BLaER1 treated with 17β-estradiol and CSF1 and Interleukin-3, amounts not matched to agents 10 nM and 100 nM (cell line): ENCODE results near the gene NRBP1.

Experiments
- H3K27ac ChIP-seq, 11 experiments: shearing (Covaris generic); formaldehyde crosslinking; 2 replicates each; pipeline ENCODE4 v1.8.1; 2022
- H3K27me3 ChIP-seq, 11 experiments: shearing (Covaris generic); formaldehyde crosslinking; 2 replicates each; pipeline ENCODE4 v1.8.1; 2022
- H3K36me3 ChIP-seq, 11 experiments: shearing (Covaris generic); formaldehyde crosslinking; 2 replicates each; pipeline ENCODE4 v1.8.1; 2022
- H3K4me1 ChIP-seq, 10 experiments: shearing (Covaris generic); formaldehyde crosslinking; 2 replicates each; pipeline ENCODE4 v1.8.1; 2022
- H3K4me2 ChIP-seq, 11 experiments: shearing (Covaris generic); formaldehyde crosslinking; 2 replicates each; pipeline ENCODE4 v1.8.1; 2022
- H3K4me3 ChIP-seq, 10 experiments: shearing (Covaris generic); formaldehyde crosslinking; 2 replicates each; pipeline ENCODE4 v1.8.1; 2022
- H3K9ac ChIP-seq, 11 experiments: shearing (Covaris generic); formaldehyde crosslinking; 2 replicates each; pipeline ENCODE4 v1.8.1; 2022
- H3K9me3 ChIP-seq, 11 experiments: shearing (Covaris generic); formaldehyde crosslinking; replicated peaks in 1 of 11; 2 replicates each; pipeline ENCODE4 v1.8.1; 2022
- H4K20me1 ChIP-seq, 11 experiments: shearing (Covaris generic); formaldehyde crosslinking; 2 replicates each; pipeline ENCODE4 v1.8.1; 2022
- Cebpa-rat ChIP-seq, 11 experiments: shearing (Covaris generic); IDR thresholded peaks; 2 replicates each; pipeline ENCODE4 v1.8.1; 2022

NRBP1 gene

DNA sequence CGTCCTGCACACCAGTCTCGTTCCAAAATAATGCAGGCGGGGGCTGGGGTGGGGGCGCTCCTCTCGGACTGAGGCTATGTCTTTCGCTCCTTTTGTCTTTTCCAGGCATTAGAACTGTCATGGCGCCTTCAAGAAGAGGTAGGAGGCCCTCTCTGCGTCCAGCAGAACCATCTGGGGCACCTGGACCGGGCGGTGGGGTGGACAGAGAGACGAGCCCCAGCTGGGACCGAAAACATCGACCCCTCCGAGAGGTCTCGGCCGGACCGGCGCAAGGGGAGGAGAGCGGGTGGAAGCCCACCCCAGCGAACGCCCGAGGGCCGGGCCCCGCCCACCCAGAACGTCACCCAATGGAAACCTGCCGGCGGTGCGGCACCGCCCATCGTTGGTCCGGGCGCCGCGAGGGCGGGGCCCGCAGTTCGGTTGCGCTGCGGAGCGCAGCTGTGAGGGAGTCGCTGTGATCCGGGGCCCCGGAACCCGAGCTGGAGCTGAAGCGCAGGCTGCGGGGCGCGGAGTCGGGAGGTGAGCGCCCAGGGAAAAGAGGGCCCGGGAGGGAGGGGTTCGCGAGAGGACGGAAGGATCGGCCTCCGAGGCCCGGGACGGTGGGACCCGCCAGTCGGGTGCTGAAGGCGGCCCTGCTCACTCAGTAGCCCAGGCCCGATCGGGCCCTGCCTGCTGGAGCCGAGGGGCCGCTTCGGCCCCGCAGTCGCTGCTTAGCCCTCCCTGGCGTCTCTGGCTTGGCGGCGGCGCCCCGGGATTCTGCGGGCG is at the start of gene NRBP1:
NRBP1 (plus strand) TSS at position 419 of the 765 bp plus-strand sequence. CDS start 4,643 bp downstream, outside the sequence.
- H3K9me3 ChIP-seq, result no peaks in the 10 kb centered on the region
- peak within 1 kb of the TSS; percentile 84 to 98 (median 97) for H3K4me2 ChIP-seq
- H4K20me1 ChIP-seq, result peaks cover 43 to 45% (median 44%) of the 10 kb centered on the region in 11 experiments
- peak within 1 kb of the TSS; percentile 88 to 98 (median 96) for H3K27ac ChIP-seq
- H3K36me3 ChIP-seq, result peaks cover 5 to 26% (median 15%) of the 10 kb centered on the region in 11 experiments
- H3K4me3 ChIP-seq, result peak within 1 kb of the TSS; percentile 80 to 99 (median 94)
- H3K4me1 ChIP-seq, result peaks cover 31 to 41% (median 38%) of the 10 kb centered on the region in 10 experiments
- H3K9ac ChIP-seq, result peak within 1 kb of the TSS; percentile 94 to 99 (median 98)
- H3K27me3 ChIP-seq, result no peaks in the 10 kb centered on the region
- no peak for TF ChIP-seq Cebpa-rat (IDR thresholded peaks at IDR 0.05)

DNA sequence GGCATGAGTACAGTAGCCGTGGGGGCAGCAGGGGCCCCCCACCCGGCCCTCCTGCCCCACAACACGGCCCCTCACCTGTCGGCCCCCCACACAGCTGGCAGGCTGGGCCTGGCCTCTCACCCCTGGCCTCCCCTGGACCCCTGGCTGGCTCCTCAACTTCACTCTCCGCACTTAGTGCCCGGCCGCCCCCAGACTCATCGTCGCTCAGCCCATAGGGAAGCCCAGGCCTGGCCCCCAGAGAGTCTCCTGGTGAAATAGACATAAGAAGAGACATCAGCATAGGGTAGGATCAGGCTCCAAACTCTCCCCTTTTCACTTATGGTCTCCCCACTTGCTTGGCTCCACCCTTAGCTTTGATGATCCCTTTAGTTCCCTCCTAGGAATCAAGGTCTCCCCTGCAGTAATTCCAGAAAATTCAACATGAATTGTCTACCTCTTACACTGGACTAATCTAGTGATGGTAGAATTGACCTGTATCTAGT is 49.6 kb upstream of the NRBP1 start:
- peak overlapping the region; percentile 89 to 99 (median 93) for H3K4me2 ChIP-seq
- H3K9ac ChIP-seq, result peak overlapping the region; percentile 82 to 94 (median 88)
- peaks cover 19 to 53% (median 26%) of the 10 kb centered on the region in 10 experiments for H3K4me1 ChIP-seq
- TF ChIP-seq Cebpa-rat (IDR thresholded peaks at IDR 0.05), result no peak
- H4K20me1 ChIP-seq, result peaks cover 8 to 49% (median 35%) of the 10 kb centered on the region in 11 experiments; a peak in 15 of 22 replicates
- H3K36me3 ChIP-seq, result peaks cover 72 to 88% (median 82%) of the 10 kb centered on the region in 11 experiments
- H3K4me3 ChIP-seq, result peak overlapping the region in 9 of 10 experiments; percentile 67 to 85 (median 74); a peak in 17 of 20 replicates
- no peaks in the 10 kb centered on the region for H3K27me3 ChIP-seq
- no peaks in the 10 kb centered on the region for H3K9me3 ChIP-seq
- peak overlapping the region in 8 of 11 experiments; percentile 8 to 96 (median 87); a peak in 13 of 22 replicates for H3K27ac ChIP-seq

DNA sequence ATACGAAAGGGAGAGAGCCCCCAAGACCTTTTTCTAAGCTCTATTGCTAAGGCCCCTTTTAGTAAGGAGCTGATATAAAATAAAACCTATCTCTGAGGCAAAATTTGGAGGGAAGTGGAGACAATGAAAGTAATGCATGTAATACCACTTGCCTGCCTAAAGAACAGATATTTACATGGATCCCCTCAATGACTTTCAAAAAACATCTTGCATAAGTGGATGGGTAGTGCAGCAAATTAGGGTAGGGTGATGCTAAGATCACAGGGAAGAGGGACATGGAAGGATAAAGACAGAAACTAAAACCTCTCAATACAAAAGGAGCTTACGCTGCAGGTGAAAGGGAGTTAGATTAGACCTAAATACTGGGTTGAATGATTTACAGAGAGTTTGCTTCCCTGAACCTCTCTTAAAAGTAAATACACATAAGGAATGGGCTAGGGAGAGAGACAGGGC is 49.0 kb upstream of the NRBP1 start:
- Histone ChIP-seq H3K27me3 (no peaks in the 10 kb centered on the region), H3K4me3 (peak overlapping the region; percentile 67 to 85 (median 72)), H3K4me1 (peaks cover 19 to 52% (median 25%) of the 10 kb centered on the region in 10 experiments), H4K20me1 (peaks cover 8 to 46% (median 35%) of the 10 kb centered on the region in 11 experiments; a peak in 15 of 22 replicates), H3K9ac (peak overlapping the region; percentile 82 to 94 (median 88)), H3K36me3 (peaks cover 74 to 88% (median 83%) of the 10 kb centered on the region in 11 experiments), H3K4me2 (peak overlapping the region; percentile 89 to 99 (median 93)), H3K27ac (peak overlapping the region; percentile 78 to 96 (median 87)), H3K9me3 (no peaks in the 10 kb centered on the region)
- TF ChIP-seq Cebpa-rat (IDR thresholded peaks at IDR 0.05), result no peak

DNA sequence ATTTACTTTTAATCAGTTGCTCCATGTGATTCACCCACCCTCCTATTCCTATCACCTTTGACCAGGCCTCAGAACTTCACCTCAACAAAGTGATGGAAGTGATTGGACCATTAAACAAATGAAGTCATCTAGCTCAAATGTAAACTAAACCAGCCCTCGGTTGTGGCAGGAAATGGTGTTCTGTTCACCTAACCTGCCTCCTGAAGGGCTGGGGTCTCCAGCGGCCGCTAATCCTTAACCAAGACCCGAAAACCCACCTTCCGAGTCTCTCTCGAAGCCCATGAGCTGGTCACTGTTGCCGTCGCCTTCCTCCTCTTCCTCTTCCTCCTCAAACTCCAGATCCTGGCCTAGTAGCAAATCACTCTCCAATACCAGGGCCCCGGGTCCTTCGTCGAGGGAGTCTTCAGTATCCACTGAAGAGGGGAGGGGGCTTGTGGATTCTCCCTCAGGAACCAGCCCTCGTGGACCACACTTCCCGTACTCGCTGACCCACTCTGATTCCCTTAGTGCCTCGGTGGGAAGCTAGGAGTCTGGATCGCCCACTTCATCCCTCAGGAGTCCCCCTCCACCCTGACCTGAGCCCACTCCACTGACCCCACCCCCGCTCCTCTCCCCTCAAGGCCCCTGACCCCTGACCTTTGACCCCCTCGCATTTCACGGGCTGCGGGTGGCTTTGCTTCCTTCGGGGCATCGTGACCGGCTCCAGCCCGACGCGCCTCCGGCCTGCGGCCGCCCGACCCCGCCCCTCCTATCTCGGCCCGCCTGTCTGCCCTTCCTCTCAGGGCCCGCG is 48.4 kb upstream of the NRBP1 start:
- H4K20me1 ChIP-seq, result peaks cover 8 to 46% (median 35%) of the 10 kb centered on the region in 11 experiments; a peak in 15 of 22 replicates
- no peaks in the 10 kb centered on the region for H3K27me3 ChIP-seq
- H3K9ac ChIP-seq, result peak overlapping the region; percentile 82 to 94 (median 88)
- no peak for TF ChIP-seq Cebpa-rat (IDR thresholded peaks at IDR 0.05)
- peak overlapping the region; percentile 67 to 85 (median 72) for H3K4me3 ChIP-seq
- H3K4me1 ChIP-seq, result peaks cover 19 to 53% (median 25%) of the 10 kb centered on the region in 10 experiments
- peak overlapping the region; percentile 78 to 96 (median 87) for H3K27ac ChIP-seq
- H3K36me3 ChIP-seq, result peaks cover 74 to 88% (median 83%) of the 10 kb centered on the region in 11 experiments
- H3K9me3 ChIP-seq, result no peaks in the 10 kb centered on the region
- peak overlapping the region; percentile 89 to 99 (median 93) for H3K4me2 ChIP-seq

DNA sequence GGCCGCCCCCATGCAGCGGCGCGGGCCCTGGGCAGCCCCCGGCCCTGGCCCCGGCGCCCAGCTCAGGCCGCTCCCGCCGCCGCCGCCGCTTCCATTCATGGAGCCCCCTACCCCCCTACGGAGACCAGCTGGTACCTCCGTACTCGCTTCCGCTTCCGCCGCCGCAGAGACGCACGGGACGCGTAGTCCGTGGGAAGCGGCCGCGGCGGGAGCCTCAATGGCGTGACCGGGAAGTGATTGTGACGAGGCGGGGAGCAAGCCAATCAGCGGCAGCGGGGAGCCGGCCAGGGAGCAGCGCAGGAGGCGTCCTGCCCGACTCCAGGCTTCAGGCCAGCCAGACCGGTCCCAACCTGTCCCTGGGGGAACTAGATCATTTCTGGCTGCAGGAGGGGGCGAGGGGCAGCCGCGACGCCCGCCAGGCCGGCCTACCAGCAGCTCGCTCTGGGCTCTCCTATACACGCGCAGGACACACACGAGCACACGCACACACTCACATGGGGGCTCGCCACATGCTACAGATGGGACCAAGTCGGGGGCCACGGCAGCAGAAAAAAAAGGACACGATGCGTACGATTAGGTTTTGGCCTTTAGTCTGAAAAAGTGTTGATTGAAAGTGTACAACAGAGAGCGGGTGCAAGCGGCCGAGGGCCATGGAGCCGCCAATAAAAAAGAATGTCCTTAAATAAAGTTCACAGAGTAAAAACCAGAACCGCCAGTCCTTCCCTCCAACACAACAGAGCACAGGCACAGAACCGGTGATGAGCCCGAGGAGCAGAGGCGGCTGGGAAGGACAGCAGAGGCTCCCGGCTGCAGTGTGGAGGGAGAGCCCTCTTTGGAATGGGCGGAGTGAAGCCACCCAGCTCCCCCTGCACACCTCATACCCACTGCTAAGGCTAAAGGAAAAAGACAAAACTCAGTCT is 47.5 kb upstream of the NRBP1 start, which contains the start of gene ZNF513:
ZNF513 (minus strand) TSS at position 109 of the 920 bp plus-strand sequence. CDS start 208 bp downstream, outside the sequence.
- TF ChIP-seq Cebpa-rat (IDR thresholded peaks at IDR 0.05), result no peak
- peaks cover 19 to 60% (median 25%) of the 10 kb centered on the region in 10 experiments for H3K4me1 ChIP-seq
- peak within 1 kb of the TSS; percentile 78 to 96 (median 87) for H3K27ac ChIP-seq
- no peaks in the 10 kb centered on the region for H3K9me3 ChIP-seq
- H3K4me3 ChIP-seq, result peak within 1 kb of the TSS; percentile 67 to 85 (median 72)
- peaks cover 8 to 45% (median 29%) of the 10 kb centered on the region in 11 experiments; a peak in 16 of 22 replicates for H4K20me1 ChIP-seq
- H3K9ac ChIP-seq, result peak within 1 kb of the TSS; percentile 82 to 94 (median 88)
- peaks cover 74 to 88% (median 83%) of the 10 kb centered on the region in 11 experiments for H3K36me3 ChIP-seq
- peak within 1 kb of the TSS; percentile 89 to 99 (median 93) for H3K4me2 ChIP-seq
- H3K27me3 ChIP-seq, result no peaks in the 10 kb centered on the region

DNA sequence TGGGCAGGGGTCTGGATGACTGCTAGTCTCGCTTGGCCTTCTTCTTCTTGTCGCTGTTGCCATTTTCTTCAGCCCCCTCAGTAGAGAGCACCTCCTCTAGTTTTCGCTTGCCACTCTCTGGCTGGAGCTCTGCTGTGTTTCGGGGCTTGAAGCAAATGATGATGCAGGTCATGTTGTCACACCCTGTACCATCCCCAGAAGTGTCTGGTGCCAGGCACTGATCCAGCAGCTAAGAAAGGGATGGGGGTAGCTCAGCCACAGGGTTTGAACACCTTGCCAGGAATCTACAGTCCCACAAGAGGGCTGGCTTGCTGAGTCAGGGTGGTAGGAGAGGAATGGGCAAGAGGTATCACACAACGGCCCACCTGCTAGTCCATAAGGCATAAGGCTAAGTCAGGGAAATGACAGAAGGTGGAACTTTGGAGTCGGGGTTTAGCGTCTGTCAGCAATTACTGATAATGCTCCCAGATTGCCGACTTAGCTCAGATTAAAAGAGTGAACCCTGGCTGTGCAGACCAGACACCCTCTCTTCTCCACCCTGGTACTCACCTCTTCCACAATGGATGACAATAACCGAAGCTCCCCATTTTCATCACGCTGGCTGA is 46.8 kb upstream of the NRBP1 start:
- H3K9me3 ChIP-seq, result no peaks in the 10 kb centered on the region
- H4K20me1 ChIP-seq, result peaks cover 8 to 45% (median 23%) of the 10 kb centered on the region in 11 experiments; a peak in 16 of 22 replicates
- H3K9ac ChIP-seq, result peak overlapping the region in 4 of 11 experiments; percentile 88 to 93 (median 91); a peak in 4 of 22 replicates
- H3K36me3 ChIP-seq, result peaks cover 72 to 88% (median 83%) of the 10 kb centered on the region in 11 experiments
- H3K4me1 ChIP-seq, result peaks cover 19 to 60% (median 25%) of the 10 kb centered on the region in 10 experiments
- H3K27ac ChIP-seq, result peak overlapping the region in 5 of 11 experiments; percentile 85 to 94 (median 87); a peak in 9 of 22 replicates
- no peak for TF ChIP-seq Cebpa-rat (IDR thresholded peaks at IDR 0.05)
- H3K27me3 ChIP-seq, result no peaks in the 10 kb centered on the region
- no peak overlapping the region for H3K4me3 ChIP-seq
- peak overlapping the region in 2 of 11 experiments; percentile 92 to 99; a peak in 3 of 22 replicates for H3K4me2 ChIP-seq
